ENCODE data around the gene PTPRH. TPM values are rescaled to one million over a fixed set of nuclear protein-coding genes. Genes with fewer than 3 reads are reported as not detected.
"Not testable (repeated sequence)": the region's sequence is repeated elsewhere in the genome, so short reads cannot be mapped to it uniquely, and the experiment has no call there.

PTPRH gene
- total and polyA plus RNA-seq, 9 donors: 0.14 to 2.1 (median 0.26) TPM

GRCh38 chr19:55179606-55180484 lies 29.5 kb downstream of the PTPRH start, which contains the start of gene SYT5:
SYT5 (minus strand) TSS chr19:55180289; CDS start chr19:55179041, 1,248 bp downstream.
- Histone ChIP-seq H3K27me3 (ENCODE audit: control insufficient read depth, insufficient read depth, low read length) (peaks cover 76% of the 10 kb centered on the region), H3K4me3 (ENCODE audit: low read length) (peak within 1 kb of the TSS; percentile 17), H3K9me3 (replicated peaks; ENCODE audit: control insufficient read depth, low read depth, low read length) (no peaks in the 10 kb centered on the region), H3K27ac (ENCODE audit: low read length) (no peak within 1 kb of the TSS), H3K4me1 (ENCODE audit: control insufficient read depth, insufficient read depth, low read length) (peaks cover 13% of the 10 kb centered on the region), H3K36me3 (ENCODE audit: control insufficient read depth, insufficient read depth, low read length) (no peaks in the 10 kb centered on the region)
- peak; percentile 39 for DNase-seq
- WGBS (ENCODE audit: insufficient coverage): under 1% methylated on average over 55 of the region's 68 CpGs

GRCh38 chr19:55178781-55179599 lies 30.3 kb downstream of the PTPRH start:
- peaks cover 82% of the 10 kb centered on the region for H3K27me3 ChIP-seq (ENCODE audit: control insufficient read depth, insufficient read depth, low read length)
- peak overlapping the region; percentile 17 for H3K4me3 ChIP-seq (ENCODE audit: low read length)
- DNase-seq: peak; percentile 65
- peaks cover 14% of the 10 kb centered on the region for H3K4me1 ChIP-seq (ENCODE audit: control insufficient read depth, insufficient read depth, low read length)
- no peaks in the 10 kb centered on the region for H3K36me3 ChIP-seq (ENCODE audit: control insufficient read depth, insufficient read depth, low read length)
- whole genome bisulfite sequencing (ENCODE audit: insufficient coverage): 1% methylated on average over 44 of the region's 61 CpGs
- H3K27ac ChIP-seq (ENCODE audit: low read length): no peak overlapping the region
- no peaks in the 10 kb centered on the region for H3K9me3 ChIP-seq (replicated peaks; ENCODE audit: control insufficient read depth, low read depth, low read length)

- DNase-seq: no peak
- Histone ChIP-seq H3K4me3 (ENCODE audit: low read length) (no peak overlapping the region), H3K4me1 (ENCODE audit: control insufficient read depth, insufficient read depth, low read length) (peaks cover 19% of the 10 kb centered on the region), H3K27me3 (ENCODE audit: control insufficient read depth, insufficient read depth, low read length) (peaks cover 95% of the 10 kb centered on the region), H3K27ac (ENCODE audit: low read length) (no peak overlapping the region), H3K9me3 (replicated peaks; ENCODE audit: control insufficient read depth, low read depth, low read length) (no peaks in the 10 kb centered on the region), H3K36me3 (ENCODE audit: control insufficient read depth, insufficient read depth, low read length) (no peaks in the 10 kb centered on the region)
- 50% methylated on average over 2 of the region's 2 CpGs for WGBS (ENCODE audit: insufficient coverage)
Observed at GRCh38 chr19:55176076-55176475, 33.2 kb downstream of the PTPRH start.

- H3K27me3 ChIP-seq (ENCODE audit: control insufficient read depth, insufficient read depth, low read length): peaks cover 92% of the 10 kb centered on the region
- peaks cover 19% of the 10 kb centered on the region for H3K4me1 ChIP-seq (ENCODE audit: control insufficient read depth, insufficient read depth, low read length)
- H3K9me3 ChIP-seq (replicated peaks; ENCODE audit: control insufficient read depth, low read depth, low read length): no peaks in the 10 kb centered on the region
- DNase-seq: no peak
- 47% methylated on average over 34 of the region's 43 CpGs for WGBS (ENCODE audit: insufficient coverage)
- H3K4me3 ChIP-seq (ENCODE audit: low read length): no peak overlapping the region
- no peaks in the 10 kb centered on the region for H3K36me3 ChIP-seq (ENCODE audit: control insufficient read depth, insufficient read depth, low read length)
- H3K27ac ChIP-seq (ENCODE audit: low read length): no peak overlapping the region
Observed at GRCh38 chr19:55175117-55175867, 34.0 kb downstream of the PTPRH start.

GRCh38 chr19:55174425-55175116 lies 34.7 kb downstream of the PTPRH start:
- Histone ChIP-seq H3K4me1 (ENCODE audit: control insufficient read depth, insufficient read depth, low read length) (peaks cover 15% of the 10 kb centered on the region), H3K4me3 (ENCODE audit: low read length) (no peak overlapping the region), H3K27ac (ENCODE audit: low read length) (no peak overlapping the region), H3K36me3 (ENCODE audit: control insufficient read depth, insufficient read depth, low read length) (no peaks in the 10 kb centered on the region), H3K9me3 (replicated peaks; ENCODE audit: control insufficient read depth, low read depth, low read length) (no peaks in the 10 kb centered on the region), H3K27me3 (ENCODE audit: control insufficient read depth, insufficient read depth, low read length) (peaks cover 89% of the 10 kb centered on the region)
- DNase-seq: no peak
- 47% methylated on average over 10 of the region's 21 CpGs for WGBS (ENCODE audit: insufficient coverage)

GRCh38 chr19:55173714-55174409 lies 35.4 kb downstream of the PTPRH start:
- Histone ChIP-seq H3K27ac (ENCODE audit: low read length) (no peak overlapping the region), H3K36me3 (ENCODE audit: control insufficient read depth, insufficient read depth, low read length) (no peaks in the 10 kb centered on the region), H3K4me1 (ENCODE audit: control insufficient read depth, insufficient read depth, low read length) (peaks cover 9% of the 10 kb centered on the region), H3K4me3 (ENCODE audit: low read length) (peak overlapping the region; percentile 8), H3K9me3 (replicated peaks; ENCODE audit: control insufficient read depth, low read depth, low read length) (no peaks in the 10 kb centered on the region), H3K27me3 (ENCODE audit: control insufficient read depth, insufficient read depth, low read length) (peaks cover 87% of the 10 kb centered on the region)
- no peak for DNase-seq
- WGBS (ENCODE audit: insufficient coverage): 0% methylated on average over 24 of the region's 37 CpGs

GRCh38 chr19:55173186-55173713 lies 36.1 kb downstream of the PTPRH start:
- Histone ChIP-seq H3K27me3 (ENCODE audit: control insufficient read depth, insufficient read depth, low read length) (peaks cover 82% of the 10 kb centered on the region), H3K4me1 (ENCODE audit: control insufficient read depth, insufficient read depth, low read length) (peaks cover 6% of the 10 kb centered on the region), H3K4me3 (ENCODE audit: low read length) (no peak overlapping the region), H3K36me3 (ENCODE audit: control insufficient read depth, insufficient read depth, low read length) (no peaks in the 10 kb centered on the region), H3K9me3 (replicated peaks; ENCODE audit: control insufficient read depth, low read depth, low read length) (no peaks in the 10 kb centered on the region), H3K27ac (ENCODE audit: low read length) (no peak overlapping the region)
- DNase-seq: no peak
- 1% methylated on average over 27 of the region's 32 CpGs for WGBS (ENCODE audit: insufficient coverage)

GRCh38 chr19:55172741-55173140 lies 36.6 kb downstream of the PTPRH start:
- H3K36me3 ChIP-seq (ENCODE audit: control insufficient read depth, insufficient read depth, low read length): no peaks in the 10 kb centered on the region
- no peak overlapping the region for H3K27ac ChIP-seq (ENCODE audit: low read length)
- H3K9me3 ChIP-seq (replicated peaks; ENCODE audit: control insufficient read depth, low read depth, low read length): no peaks in the 10 kb centered on the region
- no peak overlapping the region for H3K4me3 ChIP-seq (ENCODE audit: low read length)
- peaks cover 80% of the 10 kb centered on the region for H3K27me3 ChIP-seq (ENCODE audit: control insufficient read depth, insufficient read depth, low read length)
- H3K4me1 ChIP-seq (ENCODE audit: control insufficient read depth, insufficient read depth, low read length): peaks cover 6% of the 10 kb centered on the region
- no CpG with 5 or more reads among the region's 12 CpGs for WGBS (ENCODE audit: insufficient coverage)
- no peak for DNase-seq

- H3K9me3 ChIP-seq (replicated peaks; ENCODE audit: control insufficient read depth, low read depth, low read length); DNase-seq; H3K4me1 ChIP-seq (ENCODE audit: control insufficient read depth, insufficient read depth, low read length); H3K27ac ChIP-seq (ENCODE audit: low read length); H3K4me3 ChIP-seq (ENCODE audit: low read length); H3K36me3 ChIP-seq (ENCODE audit: control insufficient read depth, insufficient read depth, low read length): not testable (repeated sequence)
- peaks cover 80% of the 10 kb centered on the region for H3K27me3 ChIP-seq (ENCODE audit: control insufficient read depth, insufficient read depth, low read length)
- WGBS (ENCODE audit: insufficient coverage): 49% methylated on average over 6 of the region's 9 CpGs
Observed at GRCh38 chr19:55172318-55172717, 37.0 kb downstream of the PTPRH start.
